GM19372 (cell line): ENCODE data around the gene MAP1B.

Source experiments
- ATAC-seq: cut with Tn5 transposase; IDR thresholded peaks from one replicate; pipeline ENCODE4 v1.9.1; 2021; ENCODE audit warnings: mild to moderate bottlenecking, low read depth, moderate library complexity; ENCODE audit not compliant: unreplicated experiment

Gene MAP1B

GRCh38 chr5:72129725-72130124 is 22.4 kb downstream of the MAP1B start:
- no peak for ATAC-seq

GRCh38 chr5:72130351-72130761 is 23.1 kb downstream of the MAP1B start:
- ATAC-seq = no peak

GRCh38 chr5:72133212-72133990 is 26.1 kb downstream of the MAP1B start:
- ATAC-seq = no peak

- ATAC-seq = no peak
Observed at GRCh38 chr5:72134226-72134899, 27.1 kb downstream of the MAP1B start.

- no peak for ATAC-seq
Observed at GRCh38 chr5:72137826-72138409, 30.6 kb downstream of the MAP1B start.

GRCh38 chr5:72138943-72139521 is 31.8 kb downstream of the MAP1B start:
- no peak for ATAC-seq

GRCh38 chr5:72140711-72141110 is 33.4 kb downstream of the MAP1B start:
- ATAC-seq = no peak

GRCh38 chr5:72141440-72142355 is 34.4 kb downstream of the MAP1B start:
- ATAC-seq = no peak

- no peak for ATAC-seq
Observed at GRCh38 chr5:72144762-72145161, 37.5 kb downstream of the MAP1B start.

GRCh38 chr5:72145348-72145747 is 38.1 kb downstream of the MAP1B start:
- ATAC-seq = no peak

- ATAC-seq = no peak
Observed at GRCh38 chr5:72146056-72146455, 38.8 kb downstream of the MAP1B start.

GRCh38 chr5:72147569-72147968 is 40.3 kb downstream of the MAP1B start:
- no peak for ATAC-seq

- ATAC-seq = no peak
Observed at GRCh38 chr5:72149742-72150141, 42.5 kb downstream of the MAP1B start.

GRCh38 chr5:72151169-72151568 is 43.9 kb downstream of the MAP1B start:
- no peak for ATAC-seq

GRCh38 chr5:72151646-72152045 is 44.4 kb downstream of the MAP1B start:
- no peak for ATAC-seq

GRCh38 chr5:72152545-72152944 is 45.3 kb downstream of the MAP1B start:
- no peak for ATAC-seq

- no peak for ATAC-seq
Observed at GRCh38 chr5:72153551-72153950, 46.3 kb downstream of the MAP1B start.

- ATAC-seq = no peak
Observed at GRCh38 chr5:72154076-72154756, 46.9 kb downstream of the MAP1B start.

- ATAC-seq = no peak
Observed at GRCh38 chr5:72156946-72157624, 49.8 kb downstream of the MAP1B start.
